ENCODE data around the gene OTOS. TPM values are rescaled to one million over a fixed set of nuclear protein-coding genes. Genes with fewer than 3 reads are reported as not detected.

OTOS gene
- total and polyA plus RNA-seq, 5 donors from 2014 or later = not detected

GRCh38 chr2:240127191-240127750, 13.2 kb downstream of the OTOS start:
- H3K9me3 Mint-ChIP-seq = peaks cover 0 to 2% (median 0%) of the 10 kb centered on the region in 7 donors
- Histone ChIP-seq H3K27ac (ENCODE audit: insufficient read depth, low read length, poor library complexity, severe bottlenecking) (no peak overlapping the region), H3K36me3 (ENCODE audit: control insufficient read depth, insufficient read depth, low read length) (peaks cover 46% of the 10 kb centered on the region), H3K27me3 (ENCODE audit: control insufficient read depth, insufficient read depth, low read length) (no peaks in the 10 kb centered on the region), H3K9me3 (ENCODE audit: control insufficient read depth in 2 of 2, low read length in 2 of 2) (no peaks in the 10 kb centered on the region), H3K4me3 (ENCODE audit: low read depth, low read length) (no peak overlapping the region), H3K4me1 (ENCODE audit: control insufficient read depth, insufficient read depth, low read length, poor library complexity, severe bottlenecking) (no peaks in the 10 kb centered on the region)
- peaks cover 0 to 2% (median 0%) of the 10 kb centered on the region in 4 donors for H3K4me1 Mint-ChIP-seq
- H3K4me3 Mint-ChIP-seq = no peak overlapping the region
- peak overlapping the region in 1 of 3 donors; percentile 36 for H3K27ac Mint-ChIP-seq
- DNase-seq (no peak), ATAC-seq (ENCODE audit: low read depth in 2 of 2) (no peak)
- H3K27me3 Mint-ChIP-seq = no peaks in the 10 kb centered on the region
- peaks cover 35% of the 10 kb centered on the region for H3K36me3 Mint-ChIP-seq

- no peak overlapping the region for H3K27ac ChIP-seq (ENCODE audit: insufficient read depth, low read length, poor library complexity, severe bottlenecking)
- DNase-seq (no peak), ATAC-seq (ENCODE audit: low read depth in 2 of 2) (no peak)
- H3K4me1 ChIP-seq (ENCODE audit: control insufficient read depth, insufficient read depth, low read length, poor library complexity, severe bottlenecking) = no peaks in the 10 kb centered on the region
- peaks cover 0 to 2% (median 0%) of the 10 kb centered on the region in 7 donors for H3K9me3 Mint-ChIP-seq
- H3K27me3 Mint-ChIP-seq = no peaks in the 10 kb centered on the region
- no peaks in the 10 kb centered on the region for H3K9me3 ChIP-seq (ENCODE audit: control insufficient read depth in 2 of 2, low read length in 2 of 2)
- peaks cover 35% of the 10 kb centered on the region for H3K36me3 Mint-ChIP-seq
- H3K27me3 ChIP-seq (ENCODE audit: control insufficient read depth, insufficient read depth, low read length) = no peaks in the 10 kb centered on the region
- H3K4me3 ChIP-seq (ENCODE audit: low read depth, low read length) = no peak overlapping the region
- H3K4me1 Mint-ChIP-seq = peaks cover 0 to 2% (median 0%) of the 10 kb centered on the region in 4 donors
- H3K4me3 Mint-ChIP-seq = no peak overlapping the region
- no peak overlapping the region for H3K27ac Mint-ChIP-seq
- peaks cover 41% of the 10 kb centered on the region for H3K36me3 ChIP-seq (ENCODE audit: control insufficient read depth, insufficient read depth, low read length)
Measured at GRCh38 chr2:240126731-240127130, 13.7 kb downstream of the OTOS start.

DNA sequence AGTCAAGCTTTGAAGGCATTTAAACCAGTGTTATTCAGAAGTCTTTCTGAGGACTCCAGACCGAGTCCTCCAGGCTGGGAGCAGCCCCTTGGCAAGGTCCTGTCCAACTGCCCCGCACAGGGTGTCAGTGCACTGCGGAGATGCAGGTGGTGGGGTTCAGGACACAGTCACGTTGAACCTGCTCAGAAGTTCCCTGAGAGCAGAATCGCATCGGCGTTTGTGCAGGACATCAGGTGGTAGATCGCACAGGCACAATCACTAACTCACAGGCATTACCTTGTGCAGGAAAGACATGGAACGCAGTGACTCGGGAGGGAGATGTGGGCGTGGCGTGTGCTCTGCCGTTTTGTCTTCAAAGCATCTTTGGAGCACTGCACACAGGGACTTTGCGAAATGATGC, 14.7 kb downstream of the OTOS start:
- no peaks in the 10 kb centered on the region for H3K9me3 ChIP-seq (ENCODE audit: control insufficient read depth in 2 of 2, low read length in 2 of 2)
- ATAC-seq (ENCODE audit: low read depth in 2 of 2) (no peak), DNase-seq (no peak)
- Mint-ChIP-seq H3K4me1 (no peaks in the 10 kb centered on the region), H3K27ac (no peak overlapping the region), H3K27me3 (no peaks in the 10 kb centered on the region), H3K4me3 (no peak overlapping the region), H3K36me3 (peaks cover 26% of the 10 kb centered on the region), H3K9me3 (peaks cover 0 to 2% (median 0%) of the 10 kb centered on the region in 7 donors)
- H3K4me1 ChIP-seq (ENCODE audit: control insufficient read depth, insufficient read depth, low read length, poor library complexity, severe bottlenecking) = no peaks in the 10 kb centered on the region
- H3K27me3 ChIP-seq (ENCODE audit: control insufficient read depth, insufficient read depth, low read length) = no peaks in the 10 kb centered on the region
- H3K4me3 ChIP-seq (ENCODE audit: low read depth, low read length) = no peak overlapping the region
- H3K27ac ChIP-seq (ENCODE audit: insufficient read depth, low read length, poor library complexity, severe bottlenecking) = no peak overlapping the region
- peaks cover 32% of the 10 kb centered on the region for H3K36me3 ChIP-seq (ENCODE audit: control insufficient read depth, insufficient read depth, low read length)

DNA sequence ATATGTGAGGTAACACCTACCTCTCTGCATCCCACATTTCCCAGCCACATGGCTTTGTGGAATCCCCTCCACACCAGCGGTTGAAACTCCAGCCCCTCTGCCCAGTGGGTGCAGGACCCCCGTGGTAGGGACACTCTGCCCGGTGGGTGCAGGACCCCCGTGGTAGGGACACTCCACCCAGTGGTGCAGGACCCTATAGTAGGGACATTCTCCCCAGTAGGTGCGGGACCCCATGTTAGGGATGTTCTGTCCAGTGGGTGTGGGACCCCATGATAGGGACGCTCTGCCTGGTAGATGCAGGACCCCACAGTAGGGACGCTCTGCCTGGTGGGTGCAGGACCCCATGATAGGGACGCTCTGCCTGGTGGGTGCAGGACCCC, 15.8 kb downstream of the OTOS start:
- no peak overlapping the region for H3K4me3 ChIP-seq (ENCODE audit: low read depth, low read length)
- ATAC-seq (ENCODE audit: low read depth in 2 of 2) = no peak
- H3K4me1 ChIP-seq (ENCODE audit: control insufficient read depth, insufficient read depth, low read length, poor library complexity, severe bottlenecking) = no peaks in the 10 kb centered on the region
- Mint-ChIP-seq H3K36me3 (peaks cover 20% of the 10 kb centered on the region), H3K4me3 (no peak overlapping the region), H3K9me3 (peaks cover 0 to 2% (median 0%) of the 10 kb centered on the region in 7 donors), H3K27me3 (no peaks in the 10 kb centered on the region), H3K4me1 (no peaks in the 10 kb centered on the region), H3K27ac (no peak overlapping the region)
- H3K27me3 ChIP-seq (ENCODE audit: control insufficient read depth, insufficient read depth, low read length) = peaks cover 2% of the 10 kb centered on the region
- no peaks in the 10 kb centered on the region for H3K9me3 ChIP-seq (ENCODE audit: control insufficient read depth in 2 of 2, low read length in 2 of 2)
- no peak overlapping the region for H3K27ac ChIP-seq (ENCODE audit: insufficient read depth, low read length, poor library complexity, severe bottlenecking)
- no peak for DNase-seq
- peaks cover 21% of the 10 kb centered on the region for H3K36me3 ChIP-seq (ENCODE audit: control insufficient read depth, insufficient read depth, low read length)

DNA sequence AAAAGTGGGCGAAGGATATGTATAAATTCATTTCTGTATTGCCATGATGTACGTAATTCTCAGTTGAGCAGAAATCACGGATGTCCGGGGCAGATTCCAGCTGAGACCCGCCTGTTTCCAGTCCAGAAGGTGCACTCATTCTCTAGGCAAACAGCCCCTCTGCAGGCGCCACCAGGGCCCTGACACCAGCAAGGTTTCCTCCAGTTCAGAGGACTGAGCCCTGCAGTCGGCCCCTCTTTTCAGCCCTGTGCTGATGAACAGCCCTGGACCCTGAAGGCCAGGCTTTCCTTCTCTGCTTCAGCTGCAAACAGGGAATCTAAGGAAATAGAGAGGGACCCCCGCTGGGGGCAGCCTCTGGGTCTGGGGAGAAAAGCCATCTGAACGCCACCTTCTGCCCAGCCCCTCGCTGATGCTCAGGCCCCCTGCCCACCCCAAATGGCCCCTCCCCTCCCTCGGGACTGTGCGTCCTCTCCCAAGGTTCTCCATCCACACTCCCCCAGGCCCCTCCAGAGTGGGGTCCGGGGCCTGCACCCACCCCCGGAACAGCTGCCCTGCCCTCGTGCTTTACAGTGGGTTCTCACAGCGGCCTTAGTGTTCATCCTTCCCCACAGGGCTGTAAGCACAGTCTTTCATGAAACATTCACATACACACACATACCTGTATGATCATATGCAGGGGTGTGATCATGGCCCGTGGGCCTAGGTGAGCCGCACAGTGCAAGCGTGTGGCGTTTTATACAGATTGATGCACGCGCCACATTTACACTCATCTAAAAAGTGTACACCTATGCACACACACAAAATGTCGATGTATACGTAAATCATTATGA, 16.4 kb downstream of the OTOS start:
- Mint-ChIP-seq H3K36me3 (peaks cover 15% of the 10 kb centered on the region), H3K27me3 (no peaks in the 10 kb centered on the region), H3K4me3 (no peak overlapping the region), H3K9me3 (no peaks in the 10 kb centered on the region), H3K27ac (no peak overlapping the region), H3K4me1 (no peaks in the 10 kb centered on the region)
- DNase-seq = no peak
- peaks cover 2% of the 10 kb centered on the region for H3K27me3 ChIP-seq (ENCODE audit: control insufficient read depth, insufficient read depth, low read length)
- no peak overlapping the region for H3K27ac ChIP-seq (ENCODE audit: insufficient read depth, low read length, poor library complexity, severe bottlenecking)
- no peaks in the 10 kb centered on the region for H3K9me3 ChIP-seq (ENCODE audit: control insufficient read depth in 2 of 2, low read length in 2 of 2)
- no peak for ATAC-seq (ENCODE audit: low read depth in 2 of 2)
- no peaks in the 10 kb centered on the region for H3K4me1 ChIP-seq (ENCODE audit: control insufficient read depth, insufficient read depth, low read length, poor library complexity, severe bottlenecking)
- peaks cover 15% of the 10 kb centered on the region for H3K36me3 ChIP-seq (ENCODE audit: control insufficient read depth, insufficient read depth, low read length)
- no peak overlapping the region for H3K4me3 ChIP-seq (ENCODE audit: low read depth, low read length)

DNA sequence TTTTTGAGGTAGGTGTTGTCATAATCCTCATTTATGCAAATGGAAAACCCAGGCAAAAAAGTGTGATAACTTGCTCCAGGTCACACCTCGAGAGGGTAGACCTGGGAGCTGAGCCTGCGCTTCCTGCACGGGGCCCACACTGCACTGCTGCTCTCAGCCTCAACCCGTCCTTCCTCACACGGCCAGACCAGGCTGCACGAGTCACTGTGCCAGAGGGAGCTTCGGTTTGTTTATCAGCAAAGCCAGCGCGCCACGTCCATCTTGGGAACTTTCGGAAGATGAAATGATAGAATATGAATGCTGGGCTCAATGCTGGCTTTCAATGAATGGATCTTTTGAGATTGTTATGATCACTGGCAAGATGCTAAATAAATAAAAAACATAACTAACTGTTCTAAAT, 18.8 kb downstream of the OTOS start:
- no peaks in the 10 kb centered on the region for H3K4me1 Mint-ChIP-seq
- no peak overlapping the region for H3K4me3 Mint-ChIP-seq
- H3K27ac ChIP-seq (ENCODE audit: insufficient read depth, low read length, poor library complexity, severe bottlenecking) = no peak overlapping the region
- peaks cover 2% of the 10 kb centered on the region for H3K27me3 ChIP-seq (ENCODE audit: control insufficient read depth, insufficient read depth, low read length)
- H3K4me1 ChIP-seq (ENCODE audit: control insufficient read depth, insufficient read depth, low read length, poor library complexity, severe bottlenecking) = no peaks in the 10 kb centered on the region
- peaks cover 1% of the 10 kb centered on the region for H3K36me3 ChIP-seq (ENCODE audit: control insufficient read depth, insufficient read depth, low read length)
- H3K9me3 Mint-ChIP-seq = peaks cover 0 to 2% (median 0%) of the 10 kb centered on the region in 7 donors
- H3K27me3 Mint-ChIP-seq = no peaks in the 10 kb centered on the region
- no peak overlapping the region for H3K4me3 ChIP-seq (ENCODE audit: low read depth, low read length)
- no peaks in the 10 kb centered on the region for H3K9me3 ChIP-seq (ENCODE audit: control insufficient read depth in 2 of 2, low read length in 2 of 2)
- ATAC-seq (ENCODE audit: low read depth in 2 of 2) = no peak
- H3K36me3 Mint-ChIP-seq = peaks cover 8% of the 10 kb centered on the region
- no peak for DNase-seq
- no peak overlapping the region for H3K27ac Mint-ChIP-seq

GRCh38 chr2:240121190-240121589, 19.3 kb downstream of the OTOS start:
- H3K4me1 Mint-ChIP-seq = no peaks in the 10 kb centered on the region
- H3K9me3 Mint-ChIP-seq = peaks cover 0 to 2% (median 0%) of the 10 kb centered on the region in 7 donors
- no peaks in the 10 kb centered on the region for H3K9me3 ChIP-seq (ENCODE audit: control insufficient read depth in 2 of 2, low read length in 2 of 2)
- no peaks in the 10 kb centered on the region for H3K36me3 ChIP-seq (ENCODE audit: control insufficient read depth, insufficient read depth, low read length)
- H3K4me3 Mint-ChIP-seq = no peak overlapping the region
- DNase-seq (no peak), ATAC-seq (ENCODE audit: low read depth in 2 of 2) (no peak)
- H3K27ac ChIP-seq (ENCODE audit: insufficient read depth, low read length, poor library complexity, severe bottlenecking) = no peak overlapping the region
- H3K27me3 Mint-ChIP-seq = no peaks in the 10 kb centered on the region
- peaks cover 3% of the 10 kb centered on the region for H3K36me3 Mint-ChIP-seq
- H3K4me3 ChIP-seq (ENCODE audit: low read depth, low read length) = no peak overlapping the region
- no peak overlapping the region for H3K27ac Mint-ChIP-seq
- peaks cover 2% of the 10 kb centered on the region for H3K27me3 ChIP-seq (ENCODE audit: control insufficient read depth, insufficient read depth, low read length)
- no peaks in the 10 kb centered on the region for H3K4me1 ChIP-seq (ENCODE audit: control insufficient read depth, insufficient read depth, low read length, poor library complexity, severe bottlenecking)

GRCh38 chr2:240114233-240114632, 26.2 kb downstream of the OTOS start:
- no peak overlapping the region for H3K27ac Mint-ChIP-seq
- no peaks in the 10 kb centered on the region for H3K9me3 ChIP-seq (ENCODE audit: control insufficient read depth in 2 of 2, low read length in 2 of 2)
- no peaks in the 10 kb centered on the region for H3K4me1 Mint-ChIP-seq
- H3K36me3 ChIP-seq (ENCODE audit: control insufficient read depth, insufficient read depth, low read length) = no peaks in the 10 kb centered on the region
- H3K9me3 Mint-ChIP-seq = peaks cover 0 to 2% (median 0%) of the 10 kb centered on the region in 7 donors
- H3K4me3 ChIP-seq (ENCODE audit: low read depth, low read length) = no peak overlapping the region
- peaks cover 24% of the 10 kb centered on the region for H3K27me3 Mint-ChIP-seq
- ATAC-seq (ENCODE audit: low read depth in 2 of 2) (no peak), DNase-seq (no peak)
- no peaks in the 10 kb centered on the region for H3K4me1 ChIP-seq (ENCODE audit: control insufficient read depth, insufficient read depth, low read length, poor library complexity, severe bottlenecking)
- no peaks in the 10 kb centered on the region for H3K36me3 Mint-ChIP-seq
- no peak overlapping the region for H3K4me3 Mint-ChIP-seq
- H3K27me3 ChIP-seq (ENCODE audit: control insufficient read depth, insufficient read depth, low read length) = peaks cover 3% of the 10 kb centered on the region
- no peak overlapping the region for H3K27ac ChIP-seq (ENCODE audit: insufficient read depth, low read length, poor library complexity, severe bottlenecking)
